ENCODE results near the gene CASR.

DNA sequence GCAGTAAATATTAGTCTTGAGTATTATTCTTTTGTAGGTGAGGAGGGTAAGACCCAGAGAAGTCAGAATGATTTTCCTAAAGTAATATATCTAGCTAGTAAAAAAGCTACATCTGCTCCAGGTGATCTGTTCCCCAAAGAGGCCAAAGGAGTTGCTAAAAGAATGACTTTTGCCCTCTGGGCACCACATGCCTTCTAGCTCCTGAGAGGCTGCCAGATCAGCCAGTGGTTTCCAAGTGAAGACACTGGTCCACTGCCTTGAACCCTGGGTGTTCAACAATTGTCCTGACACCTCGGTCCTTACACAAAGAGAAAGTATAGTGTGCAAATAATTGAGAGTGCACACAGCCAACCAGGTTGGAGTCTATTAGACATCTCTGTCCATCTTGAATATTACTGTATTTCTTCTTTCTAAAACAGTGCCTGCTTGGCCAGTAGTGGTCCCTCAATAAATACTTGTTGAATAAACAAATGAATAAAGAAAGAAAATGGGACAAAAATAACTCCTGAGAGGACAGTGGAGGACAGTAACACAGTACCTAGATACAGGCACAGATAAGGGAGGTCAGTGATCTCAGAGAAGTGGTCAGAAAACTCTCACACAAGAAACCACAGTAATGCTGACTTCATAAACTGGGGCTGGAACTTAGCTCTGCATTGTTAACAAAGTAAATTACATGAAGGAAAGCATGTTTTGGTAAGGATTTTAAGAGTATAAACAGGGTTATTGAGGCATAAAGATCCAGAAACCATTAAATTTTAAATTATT is 85.0 kb downstream of the CASR start:
- TF ChIP-seq, protein P1, sequence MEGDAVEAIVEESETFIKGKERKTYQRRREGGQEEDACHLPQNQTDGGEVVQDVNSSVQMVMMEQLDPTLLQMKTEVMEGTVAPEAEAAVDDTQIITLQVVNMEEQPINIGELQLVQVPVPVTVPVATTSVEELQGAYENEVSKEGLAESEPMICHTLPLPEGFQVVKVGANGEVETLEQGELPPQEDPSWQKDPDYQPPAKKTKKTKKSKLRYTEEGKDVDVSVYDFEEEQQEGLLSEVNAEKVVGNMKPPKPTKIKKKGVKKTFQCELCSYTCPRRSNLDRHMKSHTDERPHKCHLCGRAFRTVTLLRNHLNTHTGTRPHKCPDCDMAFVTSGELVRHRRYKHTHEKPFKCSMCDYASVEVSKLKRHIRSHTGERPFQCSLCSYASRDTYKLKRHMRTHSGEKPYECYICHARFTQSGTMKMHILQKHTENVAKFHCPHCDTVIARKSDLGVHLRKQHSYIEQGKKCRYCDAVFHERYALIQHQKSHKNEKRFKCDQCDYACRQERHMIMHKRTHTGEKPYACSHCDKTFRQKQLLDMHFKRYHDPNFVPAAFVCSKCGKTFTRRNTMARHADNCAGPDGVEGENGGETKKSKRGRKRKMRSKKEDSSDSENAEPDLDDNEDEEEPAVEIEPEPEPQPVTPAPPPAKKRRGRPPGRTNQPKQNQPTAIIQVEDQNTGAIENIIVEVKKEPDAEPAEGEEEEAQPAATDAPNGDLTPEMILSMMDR (IDR thresholded peaks at IDR 0.05), result no peak
- TF ChIP-seq EP300 (IDR thresholded peaks at IDR 0.05), result no peak
- TF ChIP-seq POLR2AphosphoS5 (IDR thresholded peaks at IDR 0.05), result no peak
